GM12878 (cell line): ENCODE measurements around the gene CXCL6. TPM values are rescaled to one million over a fixed set of nuclear protein-coding genes. Genes with fewer than 3 reads are reported as not detected.

Experiments used
- ATAC-seq: fragments of 200-7000 bp; cut with Tn5 transposase; 3 replicates; pipeline ENCODE4 v1.9.1; 2020; ENCODE audit warnings: mild to moderate bottlenecking, moderate library complexity
- BruUV-seq: library from RNA; stranded (reverse); fragments of 400-500 nt; replicated peaks from 2 replicates; lab custom pipeline; 2021; lab: Mats Ljungman, UMichigan
- CTCF ChIA-PET: fragments of 300-600 bp; sonication (Branson Sonifier 250); formaldehyde crosslinking; extraction: SDS; loops from one replicate; lab custom pipeline; 2021; ENCODE audit warnings: inconsistent platforms; lab: Yijun Ruan, JAX
- POLR2A ChIA-PET: fragments of 350-600 bp; formaldehyde crosslinking; extraction: SDS; loops from one replicate; lab custom pipeline; 2021; ENCODE audit warnings: inconsistent platforms; lab: Charles Lee
- RAD21 ChIA-PET: fragments of 300-600 bp; sonication (Branson Sonifier 250); formaldehyde crosslinking; loops from one replicate; lab custom pipeline; 2023; ENCODE audit warnings: antibody characterized with exemption; ENCODE audit not compliant: unreplicated experiment; lab: Charles Lee
- SMC1A ChIA-PET: fragments of 300-600 bp; sonication (Branson Sonifier 250); formaldehyde crosslinking; loops from one replicate; lab custom pipeline; 2023; ENCODE audit not compliant: unreplicated experiment, uncharacterized antibody; lab: Charles Lee
- DNase-seq: peaks from one replicate; pipeline ENCODE4 v3.0.0-alpha.2; 2011; ENCODE audit warnings: low read depth, low spot score
- FAIRE-seq: peaks from 3 replicates; lab custom pipeline; 2011; peaks lifted over from hg19 to GRCh38; lab: Jason Lieb, UNC
- H2AFZ ChIP-seq: 2 replicates; pipeline ENCODE4 v1.6.0; 2011; ENCODE audit warnings: low read depth, low read length, control low read depth; ENCODE audit not compliant: control insufficient read depth
- H3K27ac ChIP-seq: 2 replicates; pipeline ENCODE4 v1.5.1; 2011; ENCODE audit warnings: control low read depth; ENCODE audit not compliant: control insufficient read depth, insufficient read depth
- H3K27me3 ChIP-seq, 2 experiments: replicated peaks in 1 of 2; 2 replicates each; pipeline versions ENCODE4 v1.6.0 to v1.6.1; 2011; ENCODE audit warnings: low read length in 1 of 2; ENCODE audit not compliant: control insufficient read depth in 2 of 2, insufficient read depth in 2 of 2
- H3K36me3 ChIP-seq, 2 experiments: 2 replicates each; pipeline ENCODE4 v1.5.1; 2011; ENCODE audit warnings: low read length in 1 of 2; ENCODE audit not compliant: control insufficient read depth in 2 of 2, insufficient read depth in 2 of 2
- H3K4me1 ChIP-seq: 2 replicates; pipeline ENCODE4 v1.6.1; 2011; ENCODE audit warnings: mild to moderate bottlenecking, low read length, moderate library complexity, mixed read lengths; ENCODE audit not compliant: control insufficient read depth, insufficient read depth
- H3K4me2 ChIP-seq: 2 replicates; pipeline ENCODE4 v1.6.0; 2011; ENCODE audit warnings: control low read depth; ENCODE audit not compliant: control insufficient read depth, insufficient read depth
- H3K4me3 ChIP-seq: fragments of 200-600 bp; sonication (generic); 2 replicates; pipeline ENCODE4 v1.5.1; 2016
- H3K79me2 ChIP-seq: 2 replicates; pipeline ENCODE4 v1.6.0; 2011; ENCODE audit warnings: low read length; ENCODE audit not compliant: control insufficient read depth, insufficient read depth
- H3K9ac ChIP-seq: 2 replicates; pipeline ENCODE4 v1.8.0; 2011; ENCODE audit warnings: low read length, control low read depth, mixed read lengths; ENCODE audit not compliant: control insufficient read depth, insufficient read depth
- H3K9me3 ChIP-seq: replicated peaks from 3 replicates; pipeline ENCODE4 v1.5.1; 2011; ENCODE audit warnings: mild to moderate bottlenecking, low read length; ENCODE audit not compliant: control insufficient read depth, insufficient read depth
- H4K20me1 ChIP-seq: 2 replicates; pipeline ENCODE4 v1.6.0; 2011; ENCODE audit not compliant: control insufficient read depth, insufficient read depth
- BMI1 ChIP-seq: fragments of 450-650 bp; IDR thresholded peaks from 2 replicates; pipeline ENCODE4 v1.6.1; 2016; ENCODE audit warnings: mild to moderate bottlenecking, moderate library complexity, borderline replicate concordance
- CEBPZ ChIP-seq: fragments of 150-350 bp; IDR thresholded peaks from 2 replicates; pipeline ENCODE4 v1.6.1; 2016; ENCODE audit warnings: low read depth, low read length
- RB1 ChIP-seq: fragments of 450-650 bp; formaldehyde crosslinking; IDR thresholded peaks from 2 replicates; pipeline ENCODE4 v1.6.1; 2017; ENCODE audit warnings: mild to moderate bottlenecking, borderline replicate concordance
- ZNF592 ChIP-seq: fragments of 450-650 bp; IDR thresholded peaks from 2 replicates; pipeline ENCODE4 v1.6.1; 2017; ENCODE audit warnings: mild to moderate bottlenecking, moderate library complexity
- in situ Hi-C: fragments of 300-500 bp; cut with MboI; formaldehyde crosslinking; loops from 9 replicates; pipeline ENCODE4 v1.14.3; 2018; ENCODE audit warnings: mixed read lengths
- intact Hi-C: fragments of 100-400 bp; cut with micrococcal nuclease; formaldehyde crosslinking; loops from one replicate; pipeline ENCODE4 v1.14.2; 2022; ENCODE audit not compliant: unreplicated experiment
- polyA plus RNA-seq, 11 experiments: library from polyadenylated mRNA; depleted of rRNA in 4 of 11; unstranded in 6 of 11; stranded (reverse) in 5 of 11; fragments of >200 nt; fragmentation: Nextera tagmentation in 4 of 11; fragmentation: Illumina TruSeq in 1 of 11; extraction: Ambion mirVana in 4 of 11; extraction: Trizol in 1 of 11; gene quantifications; 1 replicate in 1 of 11; 2 replicates in 10 of 11; pipeline versions ENCODE4 v1.2.1 to v1.2.3, GENCODE V29; 2011 to 2016; ENCODE audit warnings: inconsistent platforms in 2 of 11, missing spikeins in 2 of 11, low read depth in 1 of 11
- total RNA-seq, 4 experiments: library from RNA; depleted of rRNA in 3 of 4; stranded (reverse); fragments of >200 nt in 3 of 4; fragmentation: Illumina TruSeq in 1 of 4; extraction: Trizol in 1 of 4; gene quantifications; 2 replicates each; pipeline versions ENCODE4 v1.2.1 to v1.2.3, GENCODE V29; 2013 to 2021

Gene CXCL6
- total and polyA plus RNA-seq, 10 of the 15 experiments (the other 5 are each of a cell fraction or from before 2014, with no cell fraction given) = not detected

DNA sequence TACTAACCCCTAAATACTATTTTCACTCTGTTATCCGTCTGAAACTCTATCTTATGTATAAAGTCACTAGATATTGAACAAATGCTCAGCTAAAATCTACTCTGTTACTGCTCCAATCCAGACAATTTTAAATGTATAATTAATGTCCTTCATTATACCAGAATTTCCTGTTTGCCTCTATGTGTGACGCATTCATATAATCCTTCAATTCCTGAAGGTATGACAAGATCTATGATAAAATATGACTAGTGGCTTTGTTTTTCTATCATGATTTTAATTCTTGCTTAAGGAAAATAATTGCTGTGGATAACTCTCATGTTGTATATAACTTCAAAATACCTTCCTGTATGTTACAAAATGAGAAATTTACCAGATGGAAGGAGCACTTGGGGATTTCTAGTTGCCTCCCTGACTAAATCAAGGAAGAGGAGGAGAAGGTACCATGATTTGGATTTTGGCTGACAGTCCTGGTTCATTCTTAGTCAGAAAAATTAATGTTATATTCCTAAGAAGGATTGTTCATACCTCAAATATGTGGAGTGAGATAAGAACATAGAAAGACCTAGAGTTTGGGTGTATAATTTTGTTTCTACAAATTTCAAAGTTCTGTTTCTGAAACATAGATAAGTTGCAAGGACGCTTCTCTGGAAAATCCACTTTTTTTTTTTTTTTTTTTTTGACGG, 4.9 kb downstream of the CXCL6 start (continued):
- no peak for TF ChIP-seq CEBPZ
- TF ChIP-seq ZNF592 = no peak

DNA sequence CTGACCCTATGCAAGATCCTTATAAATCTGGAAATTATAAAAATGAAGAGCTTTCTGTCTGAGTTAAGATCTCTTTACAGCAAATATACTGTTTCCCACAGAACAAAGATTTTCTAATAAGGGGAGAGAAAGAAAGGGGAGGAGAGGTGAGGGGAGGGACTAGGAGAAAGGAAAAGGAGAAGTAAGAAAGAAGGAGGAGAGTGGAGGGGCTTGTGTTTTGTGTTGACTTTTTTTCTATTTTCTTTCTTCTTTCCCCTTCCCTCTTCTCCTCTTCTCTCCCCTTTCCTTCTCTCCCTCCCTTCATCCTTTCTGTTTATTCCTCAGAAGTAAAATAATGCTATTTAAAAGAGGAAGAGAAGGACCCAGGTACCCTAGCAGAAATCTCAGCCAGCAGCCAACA, 6.2 kb downstream of the CXCL6 start:
- Histone ChIP-seq H3K27me3 (no peaks in the 10 kb centered on the region; a peak in 1 of 4 replicates), H3K9me3 (no peaks in the 10 kb centered on the region), H3K79me2 (no peaks in the 10 kb centered on the region), H2AFZ (no peak overlapping the region), H3K27ac (no peak overlapping the region), H3K4me2 (no peak overlapping the region), H3K36me3 (no peaks in the 10 kb centered on the region), H3K4me3 (no peak overlapping the region), H3K9ac (no peak overlapping the region), H3K4me1 (no peaks in the 10 kb centered on the region), H4K20me1 (no peaks in the 10 kb centered on the region)
- ChIA-PET POLR2A (no interaction called here), CTCF (no interaction called here), RAD21 (no interaction called here), SMC1A (interaction anchor here (0.7 to 1.7 kb wide), 4 partner anchors 12 to 187 kb away, joined by 3 read pairs; no protein-coding TSS in a partner anchor)
- no peak for DNase-seq
- ATAC-seq = no peak
- in situ Hi-C loops (no loop called here), intact Hi-C loops (no loop called here)
- FAIRE-seq = no peak
- BruUV-seq = no TSS peak
- no peak for TF ChIP-seq RB1
- no peak for TF ChIP-seq BMI1
